Measurements from ENCODE around the gene AQP1. TPM values are rescaled to one million over a fixed set of nuclear protein-coding genes. Genes with fewer than 3 reads are reported as not detected.

The AQP1 gene
- polyA plus RNA-seq, 1 donor (not counting 4 experiments of a cell fraction or from before 2014, with no cell fraction given) = 0.07 TPM

DNA sequence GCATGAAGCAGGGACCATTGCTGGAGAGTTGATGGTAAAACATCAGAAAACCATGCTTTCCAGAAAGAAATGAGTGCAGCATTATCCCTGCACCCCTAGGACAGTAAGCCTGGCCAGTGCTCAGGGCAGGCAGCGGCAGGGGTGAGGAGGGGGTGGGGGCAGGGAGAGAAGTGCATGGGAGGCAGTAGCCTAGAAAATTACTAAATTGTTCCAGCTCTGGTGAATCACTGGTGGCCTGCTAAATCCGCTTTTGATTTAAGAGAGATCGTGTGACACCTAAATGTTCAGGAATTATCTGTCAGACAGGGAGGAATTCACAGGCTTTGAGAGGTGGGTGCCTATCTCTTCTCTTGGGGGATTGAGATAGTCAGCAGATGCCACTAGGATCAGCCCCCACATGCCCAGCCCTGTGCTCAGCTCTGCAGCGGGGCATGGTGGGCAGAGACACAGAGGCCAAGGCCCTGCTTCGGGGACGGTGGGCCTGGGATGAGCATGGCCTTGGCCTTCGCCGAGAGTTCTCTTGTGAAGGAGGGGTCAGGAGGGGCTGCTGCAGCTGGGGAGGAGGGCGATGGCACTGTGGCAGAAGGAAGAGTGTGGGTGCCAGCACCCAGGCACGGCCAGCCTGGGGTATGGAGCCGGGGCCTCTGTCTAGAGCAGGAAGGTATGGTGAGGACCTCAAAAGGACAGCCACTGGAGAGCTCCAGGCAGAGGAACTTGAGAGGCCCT lies 5.0 kb upstream of the AQP1 start:
- TF ChIP-seq EZH2 (IDR thresholded peaks at IDR 0.05; ENCODE audit: low read length) = no peak
- TF ChIP-seq, protein P1, sequence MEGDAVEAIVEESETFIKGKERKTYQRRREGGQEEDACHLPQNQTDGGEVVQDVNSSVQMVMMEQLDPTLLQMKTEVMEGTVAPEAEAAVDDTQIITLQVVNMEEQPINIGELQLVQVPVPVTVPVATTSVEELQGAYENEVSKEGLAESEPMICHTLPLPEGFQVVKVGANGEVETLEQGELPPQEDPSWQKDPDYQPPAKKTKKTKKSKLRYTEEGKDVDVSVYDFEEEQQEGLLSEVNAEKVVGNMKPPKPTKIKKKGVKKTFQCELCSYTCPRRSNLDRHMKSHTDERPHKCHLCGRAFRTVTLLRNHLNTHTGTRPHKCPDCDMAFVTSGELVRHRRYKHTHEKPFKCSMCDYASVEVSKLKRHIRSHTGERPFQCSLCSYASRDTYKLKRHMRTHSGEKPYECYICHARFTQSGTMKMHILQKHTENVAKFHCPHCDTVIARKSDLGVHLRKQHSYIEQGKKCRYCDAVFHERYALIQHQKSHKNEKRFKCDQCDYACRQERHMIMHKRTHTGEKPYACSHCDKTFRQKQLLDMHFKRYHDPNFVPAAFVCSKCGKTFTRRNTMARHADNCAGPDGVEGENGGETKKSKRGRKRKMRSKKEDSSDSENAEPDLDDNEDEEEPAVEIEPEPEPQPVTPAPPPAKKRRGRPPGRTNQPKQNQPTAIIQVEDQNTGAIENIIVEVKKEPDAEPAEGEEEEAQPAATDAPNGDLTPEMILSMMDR (optimal IDR thresholded peaks at IDR 0.05 in 1 of 3, IDR thresholded peaks at IDR 0.05 in 1 of 3, conservative IDR thresholded peaks at IDR 0.05 in 1 of 3; ENCODE audit: extremely low read depth in 1 of 3, insufficient read depth in 2 of 3, low read length in 3 of 3) = no peak
- dilution Hi-C loops (cut with MboI; ENCODE audit: extremely low pct_ligation_motif_present, low sequenced_read_pairs) = no loop called here

DNA sequence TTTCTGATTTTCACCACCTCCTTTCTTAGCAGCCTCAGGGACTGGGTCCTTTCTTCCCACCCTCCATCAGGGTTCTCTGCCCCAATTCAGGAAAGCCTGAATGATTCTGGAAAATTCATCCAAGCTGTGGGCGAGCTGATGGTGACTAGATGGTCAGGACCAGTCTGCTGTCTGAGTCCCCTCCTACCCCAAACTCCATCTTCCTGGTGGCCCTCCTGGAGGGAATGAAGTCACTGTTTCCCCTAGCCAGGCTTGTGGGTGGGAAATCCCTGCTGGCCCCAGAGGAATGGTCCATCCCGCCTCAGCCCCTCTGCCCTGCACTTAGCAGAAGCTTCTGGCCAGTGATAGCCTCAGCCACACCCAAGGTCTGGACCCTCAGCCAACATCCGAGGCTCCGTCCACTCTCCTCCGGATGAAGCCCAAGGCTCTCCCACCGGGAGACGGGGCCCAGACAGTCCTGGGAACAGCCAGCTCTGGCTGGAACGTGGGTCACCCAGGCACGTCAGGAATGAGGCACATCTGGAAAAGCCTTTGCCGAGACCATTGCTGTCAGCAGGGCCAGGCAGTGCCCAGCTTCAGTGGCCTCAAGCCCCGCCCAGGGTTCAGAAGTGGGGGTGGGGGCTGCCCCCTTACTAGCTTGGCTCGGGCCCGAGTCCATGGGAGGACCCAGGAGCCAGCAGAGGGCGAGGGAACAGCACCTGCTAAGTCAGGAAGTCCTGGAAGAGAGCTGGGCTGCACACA lies 4.0 kb upstream of the AQP1 start:
- Histone ChIP-seq H2AFZ (ENCODE audit: control insufficient read depth, low read length) (no peak overlapping the region), H3K9ac (ENCODE audit: control insufficient read depth, extremely low read depth, insufficient read depth, low read length) (no peak overlapping the region), H3K36me3 (ENCODE audit: control insufficient read depth in 2 of 2, extremely low read depth in 1 of 2, insufficient read depth in 2 of 2, low read length in 2 of 2) (no peaks in the 10 kb centered on the region), H3K4me1 (ENCODE audit: control insufficient read depth, extremely low read depth, insufficient read depth, low read length) (peaks cover 8% of the 10 kb centered on the region), H3K4me3 (ENCODE audit: control insufficient read depth in 2 of 3, extremely low read depth in 1 of 3, insufficient read depth in 2 of 3, low read depth in 1 of 3, low read length in 3 of 3) (no peak overlapping the region), H3K4me2 (ENCODE audit: control insufficient read depth, extremely low read depth, insufficient read depth, low read depth, low read length) (no peak overlapping the region), H3K9me3 (ENCODE audit: control insufficient read depth, low read depth, low read length) (no peaks in the 10 kb centered on the region), H4K20me1 (ENCODE audit: control insufficient read depth, extremely low read depth, insufficient read depth, low read length) (no peaks in the 10 kb centered on the region), H3K79me2 (ENCODE audit: control insufficient read depth, insufficient read depth, low read length) (no peaks in the 10 kb centered on the region), H3K9me1 (ENCODE audit: control insufficient read depth, extremely low read depth, insufficient read depth, low read length) (no peaks in the 10 kb centered on the region), H3K27ac (ENCODE audit: control insufficient read depth, insufficient read depth, low read length) (no peak overlapping the region), H3K27me3 (ENCODE audit: control insufficient read depth, extremely low read depth, insufficient read depth, low read length) (no peaks in the 10 kb centered on the region)
- FAIRE-seq (no peak), DNase-seq (ENCODE audit: low read depth, low spot score) (no peak)
- TF ChIP-seq, protein P1 (optimal IDR thresholded peaks at IDR 0.05 in 1 of 3, IDR thresholded peaks at IDR 0.05 in 1 of 3, conservative IDR thresholded peaks at IDR 0.05 in 1 of 3; ENCODE audit: extremely low read depth in 1 of 3, insufficient read depth in 2 of 3, low read length in 3 of 3) = no peak
- no peak for TF ChIP-seq EZH2 (IDR thresholded peaks at IDR 0.05; ENCODE audit: low read length)
- dilution Hi-C loops (cut with MboI; ENCODE audit: extremely low pct_ligation_motif_present, low sequenced_read_pairs) = no loop called here

More for the DNA sequence above, 5.0 kb upstream of the AQP1 start:
- no peak for DNase-seq (ENCODE audit: low read depth, low spot score)
- Histone ChIP-seq H3K27ac (ENCODE audit: control insufficient read depth, insufficient read depth, low read length) (no peak overlapping the region), H3K4me1 (ENCODE audit: control insufficient read depth, extremely low read depth, insufficient read depth, low read length) (peaks cover 8% of the 10 kb centered on the region), H2AFZ (ENCODE audit: control insufficient read depth, low read length) (no peak overlapping the region), H3K4me2 (ENCODE audit: control insufficient read depth, extremely low read depth, insufficient read depth, low read depth, low read length) (no peak overlapping the region), H3K9me3 (ENCODE audit: control insufficient read depth, low read depth, low read length) (no peaks in the 10 kb centered on the region), H4K20me1 (ENCODE audit: control insufficient read depth, extremely low read depth, insufficient read depth, low read length) (no peaks in the 10 kb centered on the region), H3K4me3 (ENCODE audit: control insufficient read depth in 2 of 3, extremely low read depth in 1 of 3, insufficient read depth in 2 of 3, low read depth in 1 of 3, low read length in 3 of 3) (no peak overlapping the region), H3K9me1 (ENCODE audit: control insufficient read depth, extremely low read depth, insufficient read depth, low read length) (no peaks in the 10 kb centered on the region), H3K9ac (ENCODE audit: control insufficient read depth, extremely low read depth, insufficient read depth, low read length) (no peak overlapping the region), H3K79me2 (ENCODE audit: control insufficient read depth, insufficient read depth, low read length) (no peaks in the 10 kb centered on the region), H3K36me3 (ENCODE audit: control insufficient read depth in 2 of 2, extremely low read depth in 1 of 2, insufficient read depth in 2 of 2, low read length in 2 of 2) (no peaks in the 10 kb centered on the region), H3K27me3 (ENCODE audit: control insufficient read depth, extremely low read depth, insufficient read depth, low read length) (no peaks in the 10 kb centered on the region)
- FAIRE-seq = no peak
